IPS-NIHi7 (cell line): ENCODE results near the gene C18orf32.
A peak's percentile ranks its signal among the peaks of the same experiment; 100 is the strongest.
"Not testable (repeated sequence)": the region's sequence is repeated elsewhere in the genome, so short reads cannot be mapped to it uniquely, and the experiment has no call there.

ENCODE experiments used
- DNase-seq: peaks from one replicate; pipeline ENCODE4 v3.0.0; 2012; ENCODE audit warnings: mixed read lengths; ENCODE audit errors: extremely low spot score

C18orf32 gene

GRCh38 chr18:49486953-49487710 is at the start of gene C18orf32:
Gene C18orf32 (minus strand): TSS chr18:49487234. CDS start chr18:49483748, 3,486 bp downstream.
- peak; percentile 91 for DNase-seq

GRCh38 chr18:49534846-49535601 is 48.0 kb upstream of the C18orf32 start:
- DNase-seq, result no peak

DNA sequence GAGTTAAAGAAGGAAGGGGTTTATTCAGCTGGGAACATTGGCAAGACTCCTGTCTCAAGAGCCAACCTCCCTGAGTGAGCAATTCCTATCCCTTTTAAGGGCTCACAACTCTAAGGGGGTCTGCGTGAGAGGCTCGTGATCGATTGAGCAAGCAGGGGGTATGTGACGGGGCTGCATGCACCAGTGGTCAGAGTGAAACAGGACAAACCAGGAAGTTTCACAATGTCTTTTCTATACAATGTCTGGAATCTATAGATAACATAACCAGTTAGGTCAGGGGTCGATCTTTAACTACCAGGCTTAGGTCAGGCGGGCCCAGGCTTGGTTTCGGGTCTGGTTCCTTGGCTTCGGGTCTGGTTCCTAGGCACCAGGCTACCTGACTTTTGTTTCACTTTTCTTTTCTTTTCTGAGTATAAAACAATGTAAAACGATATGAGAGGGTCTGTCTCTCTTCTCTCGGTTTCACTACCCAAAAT is 44.7 kb upstream of the C18orf32 start:
- DNase-seq, result no peak

GRCh38 chr18:49529596-49529995 is 42.6 kb upstream of the C18orf32 start:
- no peak for DNase-seq

GRCh38 chr18:49527631-49528327 is 40.7 kb upstream of the C18orf32 start:
- DNase-seq, result no peak

GRCh38 chr18:49525981-49526380 is 38.9 kb upstream of the C18orf32 start:
- DNase-seq, result no peak

- no peak for DNase-seq
Measured at GRCh38 chr18:49524951-49525350, 37.9 kb upstream of the C18orf32 start.

- DNase-seq, result no peak
Measured at GRCh38 chr18:49524349-49524748, 37.3 kb upstream of the C18orf32 start.

GRCh38 chr18:49523580-49524093 is 36.6 kb upstream of the C18orf32 start:
- DNase-seq, result not testable (repeated sequence)

GRCh38 chr18:49521216-49521835 is 34.3 kb upstream of the C18orf32 start:
- peak; percentile 28 for DNase-seq

DNA sequence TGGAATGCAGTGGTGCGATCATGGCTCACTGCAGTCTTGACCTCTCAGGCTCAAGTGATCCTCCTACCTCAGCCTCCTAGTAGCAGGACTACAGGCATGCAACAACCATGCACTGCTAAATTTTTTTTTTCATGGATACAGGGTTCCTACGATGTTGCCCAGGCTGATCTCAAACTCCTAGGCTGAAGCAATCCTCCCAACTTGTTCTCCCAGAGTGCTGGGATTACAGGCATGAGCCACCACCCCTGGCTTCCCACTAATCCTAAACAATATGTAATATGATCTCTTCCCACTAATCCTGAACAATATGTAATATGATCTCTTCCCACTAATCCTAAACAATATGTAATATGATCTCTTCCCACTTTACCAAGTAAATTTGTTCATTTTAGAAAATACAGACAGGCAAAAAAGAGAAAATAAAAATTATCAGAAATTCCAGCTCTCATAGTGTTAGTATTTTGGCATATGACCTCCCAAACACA is 33.7 kb upstream of the C18orf32 start:
- no peak for DNase-seq

GRCh38 chr18:49519101-49519971 is 32.3 kb upstream of the C18orf32 start:
- DNase-seq, result no peak

DNA sequence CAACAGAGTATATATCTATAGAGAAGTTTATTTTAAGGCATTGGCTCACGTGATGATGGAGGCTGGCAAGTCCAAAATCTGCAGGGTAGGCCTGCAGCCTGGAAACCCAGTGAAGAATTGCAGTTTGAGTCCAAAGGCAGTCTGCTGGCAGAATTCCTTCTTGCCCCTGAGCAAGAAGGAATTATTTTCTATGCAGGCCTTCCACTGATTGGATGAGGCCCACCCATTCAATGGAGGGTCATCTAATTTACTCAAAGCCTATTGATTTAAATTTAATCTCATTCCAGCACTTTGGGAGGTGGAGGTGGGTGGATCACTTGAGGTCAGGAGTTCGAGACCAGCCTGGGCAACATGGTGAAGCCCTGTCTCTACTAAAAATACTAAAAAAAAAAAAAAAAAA is 30.4 kb upstream of the C18orf32 start:
- no peak for DNase-seq

DNA sequence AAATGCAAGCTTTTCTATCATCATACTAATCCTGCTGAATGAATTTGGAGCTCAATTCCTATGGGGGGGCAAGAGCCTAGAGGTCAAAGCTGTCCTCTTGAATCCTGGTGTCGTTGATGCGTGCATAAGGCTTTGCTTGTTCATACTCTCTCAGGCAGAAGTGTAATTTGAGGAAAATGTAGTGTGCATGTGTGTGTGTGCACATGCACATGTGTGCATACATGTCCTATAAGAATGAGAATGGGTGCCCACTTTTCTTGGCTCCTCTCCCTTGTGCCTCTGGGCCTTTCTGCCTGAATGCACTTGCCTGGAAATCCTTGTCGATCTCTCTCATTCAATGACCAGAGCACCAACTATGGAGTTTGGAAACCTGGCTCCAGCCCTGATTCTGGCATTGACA is 28.5 kb upstream of the C18orf32 start:
- DNase-seq, result no peak

GRCh38 chr18:49515003-49515402 is 28.0 kb upstream of the C18orf32 start:
- not testable (repeated sequence) for DNase-seq

GRCh38 chr18:49514577-49514976 is 27.5 kb upstream of the C18orf32 start:
- no peak for DNase-seq

- DNase-seq, result not testable (repeated sequence)
Measured at GRCh38 chr18:49512876-49513275, 25.8 kb upstream of the C18orf32 start.

DNA sequence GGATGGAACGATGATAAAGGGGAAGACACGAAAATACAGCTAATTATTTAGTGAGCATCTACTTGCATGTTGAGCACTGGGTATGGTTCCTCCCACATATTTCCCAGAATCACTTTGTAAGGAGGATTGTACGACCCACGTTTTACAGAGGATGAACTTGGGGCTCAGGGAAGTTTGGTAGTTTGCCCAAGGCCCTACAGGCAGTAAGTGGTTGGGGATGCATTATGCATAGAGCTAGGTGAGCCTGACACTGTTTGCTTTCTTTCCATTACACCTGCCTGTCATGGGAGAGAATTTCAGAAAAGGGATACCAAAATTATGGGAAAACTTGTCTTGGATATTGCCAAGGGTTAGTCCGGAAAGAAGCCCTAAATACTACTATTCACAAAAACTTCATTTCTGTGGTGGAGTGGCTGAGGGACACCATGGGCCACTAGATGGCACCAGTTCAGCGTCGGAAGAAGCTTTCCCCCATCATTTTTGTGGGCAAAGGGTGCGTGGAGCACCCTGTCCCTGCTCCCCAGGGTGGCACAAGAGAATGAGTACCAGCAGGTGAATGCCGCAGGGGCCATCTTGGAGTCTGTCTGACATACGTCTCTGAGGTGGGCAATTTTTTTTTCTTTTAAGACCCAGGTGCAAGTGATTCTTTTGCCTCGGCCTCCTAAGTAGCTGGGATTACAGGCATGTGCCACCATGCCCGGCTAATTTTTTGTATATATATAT is 23.5 kb upstream of the C18orf32 start:
- DNase-seq, result peak; percentile 65

DNA sequence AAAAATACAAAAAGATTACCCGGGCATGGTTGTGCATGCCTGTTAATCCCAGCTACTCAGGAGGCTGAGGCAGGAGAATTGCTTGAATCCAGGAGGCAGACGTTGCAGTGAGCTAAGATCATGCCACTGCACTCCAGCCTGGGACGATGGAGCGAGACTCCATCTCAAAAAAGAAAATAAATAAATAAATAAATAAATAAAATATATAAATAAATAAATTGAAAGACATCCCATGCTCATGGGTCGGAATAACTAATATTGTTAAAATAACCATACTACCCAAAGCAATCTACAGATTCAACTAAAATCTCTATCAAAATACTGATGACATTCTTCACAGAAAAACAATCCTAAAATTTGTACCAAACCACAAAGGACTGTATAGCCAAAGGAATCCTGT is 19.4 kb upstream of the C18orf32 start:
- DNase-seq, result not testable (repeated sequence)

- DNase-seq, result no peak
Measured at GRCh38 chr18:49503931-49504330, 16.9 kb upstream of the C18orf32 start.
